K562 (cell line): ENCODE measurements around the gene HTRA3. TPM values are rescaled to one million over a fixed set of nuclear protein-coding genes. Genes with fewer than 3 reads are reported as not detected.

Experiments
- ZNF121 ChIP-seq: sonication (generic); formaldehyde crosslinking; conservative IDR thresholded peaks from 2 replicates; pipeline ENCODE4 v1.8.0; 2022; ENCODE audit warnings: missing genetic modification reagents
- ZNF134 ChIP-seq: fragments of 250-450 bp; sonication (Bioruptor Pico); conservative IDR thresholded peaks from 2 replicates; pipeline ENCODE4 v1.4.0; 2020
- polyA plus RNA-seq, 8 experiments: library from polyadenylated mRNA; depleted of rRNA in 4 of 8; stranded (reverse) in 5 of 8; unstranded in 3 of 8; fragments of >200 nt; fragmentation: Nextera tagmentation in 2 of 8; fragmentation: Illumina TruSeq in 1 of 8; extraction: Ambion mirVana in 2 of 8; extraction: Trizol in 1 of 8; gene quantifications; 2 replicates each; pipeline versions ENCODE4 v1.2.1 to v1.2.3, GENCODE V29; 2011 to 2014; ENCODE audit warnings: inconsistent platforms in 1 of 8, missing spikeins in 1 of 8
- total RNA-seq, 7 experiments: library from RNA; depleted of rRNA in 6 of 7; stranded (reverse); fragments of >200 nt in 6 of 7; fragmentation: Illumina TruSeq in 2 of 7; extraction: Trizol in 2 of 7; gene quantifications; 2 replicates each; pipeline versions ENCODE4 v1.2.1 to v1.2.3, GENCODE V29; 2011 to 2021; ENCODE audit warnings: low replicate concordance in 1 of 7
- TF ChIP-seq, protein P1 (sequence below): fragments of 450-650 bp; formaldehyde crosslinking; IDR thresholded peaks from 2 replicates; pipeline ENCODE4 v1.4.0; 2020; ENCODE audit warnings: mild to moderate bottlenecking, moderate library complexity
- TF ChIP-seq, protein P2 (sequence below): fragments of 250-450 bp; sonication (Bioruptor Pico); IDR thresholded peaks from 2 replicates; pipeline ENCODE4 v1.4.0; 2020; ENCODE audit warnings: mild to moderate bottlenecking, moderate library complexity
- TF ChIP-seq, protein P3 (sequence below), 2 experiments: fragments of 450-650 bp in 1 of 2; sonication (generic) in 1 of 2; formaldehyde crosslinking in 1 of 2; IDR thresholded peaks; 2 replicates each; pipeline versions ENCODE4 v1.7.1 to v1.9.0; 2016 to 2022; ENCODE audit warnings: inconsistent platforms in 1 of 2, mild to moderate bottlenecking in 1 of 2, missing genetic modification reagents in 1 of 2
- TF ChIP-seq, protein P4 (sequence below): sonication (generic); formaldehyde crosslinking; IDR thresholded peaks from 2 replicates; pipeline ENCODE4 v1.8.1; 2023; ENCODE audit warnings: missing genetic modification reagents, mild to moderate bottlenecking, borderline replicate concordance

HTRA3 gene
- total and polyA plus RNA-seq, 9 of the 15 experiments (the other 6 are each of a cell fraction or from before 2014, with no cell fraction given), result 0.04 TPM; not detected in 8

DNA sequence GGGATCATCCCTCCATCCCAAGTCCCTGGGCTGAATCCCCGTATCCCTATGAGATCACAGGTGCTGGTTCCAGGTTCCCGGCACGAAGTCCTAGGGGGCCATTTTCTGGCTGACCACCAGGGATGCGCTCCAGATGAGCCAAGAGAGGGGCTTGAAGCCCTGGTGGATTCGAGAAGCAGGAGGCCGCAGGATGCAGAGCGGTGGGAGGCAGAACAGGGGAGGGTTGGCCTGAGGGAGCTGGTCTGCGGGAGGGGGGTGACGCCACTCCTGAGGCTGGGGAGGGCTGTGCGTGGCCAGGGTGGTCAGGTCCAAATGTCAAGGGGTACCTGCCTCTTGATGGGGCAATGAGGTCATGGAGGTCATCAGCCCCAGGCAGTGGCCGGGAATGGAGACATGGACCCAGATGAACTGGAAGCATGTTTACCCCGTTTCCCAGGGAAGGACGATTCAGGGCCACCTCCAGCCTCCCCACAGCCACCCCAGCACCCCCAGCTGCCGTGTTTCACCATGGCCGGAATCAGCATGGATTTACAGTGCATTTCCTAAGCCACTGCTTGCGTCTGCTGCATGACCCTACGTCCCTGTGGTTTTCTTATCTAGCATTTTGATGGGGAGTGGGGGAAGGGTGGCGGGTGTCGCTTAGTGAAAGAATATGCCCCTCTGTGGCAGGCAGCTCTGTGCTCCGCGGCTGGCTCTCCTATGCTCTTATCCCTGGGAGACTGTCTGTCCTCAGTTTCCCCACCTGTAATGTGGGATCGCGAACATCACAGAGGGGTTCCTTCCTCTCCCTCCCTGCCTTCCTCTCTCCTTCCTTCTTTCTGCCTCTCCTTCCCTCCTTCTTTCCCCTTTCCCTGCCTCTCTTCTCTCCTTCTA is 17.0 kb upstream of the HTRA3 start (continued):
- TF ChIP-seq, protein P1, sequence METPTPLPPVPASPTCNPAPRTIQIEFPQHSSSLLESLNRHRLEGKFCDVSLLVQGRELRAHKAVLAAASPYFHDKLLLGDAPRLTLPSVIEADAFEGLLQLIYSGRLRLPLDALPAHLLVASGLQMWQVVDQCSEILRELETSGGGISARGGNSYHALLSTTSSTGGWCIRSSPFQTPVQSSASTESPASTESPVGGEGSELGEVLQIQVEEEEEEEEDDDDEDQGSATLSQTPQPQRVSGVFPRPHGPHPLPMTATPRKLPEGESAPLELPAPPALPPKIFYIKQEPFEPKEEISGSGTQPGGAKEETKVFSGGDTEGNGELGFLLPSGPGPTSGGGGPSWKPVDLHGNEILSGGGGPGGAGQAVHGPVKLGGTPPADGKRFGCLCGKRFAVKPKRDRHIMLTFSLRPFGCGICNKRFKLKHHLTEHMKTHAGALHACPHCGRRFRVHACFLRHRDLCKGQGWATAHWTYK, result no peak
- TF ChIP-seq, protein P2, sequence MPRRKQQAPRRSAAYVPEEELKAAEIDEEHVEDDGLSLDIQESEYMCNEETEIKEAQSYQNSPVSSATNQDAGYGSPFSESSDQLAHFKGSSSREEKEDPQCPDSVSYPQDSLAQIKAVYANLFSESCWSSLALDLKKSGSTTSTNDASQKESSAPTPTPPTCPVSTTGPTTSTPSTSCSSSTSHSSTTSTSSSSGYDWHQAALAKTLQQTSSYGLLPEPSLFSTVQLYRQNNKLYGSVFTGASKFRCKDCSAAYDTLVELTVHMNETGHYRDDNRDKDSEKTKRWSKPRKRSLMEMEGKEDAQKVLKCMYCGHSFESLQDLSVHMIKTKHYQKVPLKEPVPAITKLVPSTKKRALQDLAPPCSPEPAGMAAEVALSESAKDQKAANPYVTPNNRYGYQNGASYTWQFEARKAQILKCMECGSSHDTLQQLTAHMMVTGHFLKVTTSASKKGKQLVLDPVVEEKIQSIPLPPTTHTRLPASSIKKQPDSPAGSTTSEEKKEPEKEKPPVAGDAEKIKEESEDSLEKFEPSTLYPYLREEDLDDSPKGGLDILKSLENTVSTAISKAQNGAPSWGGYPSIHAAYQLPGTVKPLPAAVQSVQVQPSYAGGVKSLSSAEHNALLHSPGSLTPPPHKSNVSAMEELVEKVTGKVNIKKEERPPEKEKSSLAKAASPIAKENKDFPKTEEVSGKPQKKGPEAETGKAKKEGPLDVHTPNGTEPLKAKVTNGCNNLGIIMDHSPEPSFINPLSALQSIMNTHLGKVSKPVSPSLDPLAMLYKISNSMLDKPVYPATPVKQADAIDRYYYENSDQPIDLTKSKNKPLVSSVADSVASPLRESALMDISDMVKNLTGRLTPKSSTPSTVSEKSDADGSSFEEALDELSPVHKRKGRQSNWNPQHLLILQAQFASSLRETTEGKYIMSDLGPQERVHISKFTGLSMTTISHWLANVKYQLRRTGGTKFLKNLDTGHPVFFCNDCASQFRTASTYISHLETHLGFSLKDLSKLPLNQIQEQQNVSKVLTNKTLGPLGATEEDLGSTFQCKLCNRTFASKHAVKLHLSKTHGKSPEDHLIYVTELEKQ (CRISPR knock-in tag), result no peak
- TF ChIP-seq ZNF134 (CRISPR knock-in tag) (no peak), ZNF121 (CRISPR knock-in tag) (no peak)
- TF ChIP-seq, protein P3, sequence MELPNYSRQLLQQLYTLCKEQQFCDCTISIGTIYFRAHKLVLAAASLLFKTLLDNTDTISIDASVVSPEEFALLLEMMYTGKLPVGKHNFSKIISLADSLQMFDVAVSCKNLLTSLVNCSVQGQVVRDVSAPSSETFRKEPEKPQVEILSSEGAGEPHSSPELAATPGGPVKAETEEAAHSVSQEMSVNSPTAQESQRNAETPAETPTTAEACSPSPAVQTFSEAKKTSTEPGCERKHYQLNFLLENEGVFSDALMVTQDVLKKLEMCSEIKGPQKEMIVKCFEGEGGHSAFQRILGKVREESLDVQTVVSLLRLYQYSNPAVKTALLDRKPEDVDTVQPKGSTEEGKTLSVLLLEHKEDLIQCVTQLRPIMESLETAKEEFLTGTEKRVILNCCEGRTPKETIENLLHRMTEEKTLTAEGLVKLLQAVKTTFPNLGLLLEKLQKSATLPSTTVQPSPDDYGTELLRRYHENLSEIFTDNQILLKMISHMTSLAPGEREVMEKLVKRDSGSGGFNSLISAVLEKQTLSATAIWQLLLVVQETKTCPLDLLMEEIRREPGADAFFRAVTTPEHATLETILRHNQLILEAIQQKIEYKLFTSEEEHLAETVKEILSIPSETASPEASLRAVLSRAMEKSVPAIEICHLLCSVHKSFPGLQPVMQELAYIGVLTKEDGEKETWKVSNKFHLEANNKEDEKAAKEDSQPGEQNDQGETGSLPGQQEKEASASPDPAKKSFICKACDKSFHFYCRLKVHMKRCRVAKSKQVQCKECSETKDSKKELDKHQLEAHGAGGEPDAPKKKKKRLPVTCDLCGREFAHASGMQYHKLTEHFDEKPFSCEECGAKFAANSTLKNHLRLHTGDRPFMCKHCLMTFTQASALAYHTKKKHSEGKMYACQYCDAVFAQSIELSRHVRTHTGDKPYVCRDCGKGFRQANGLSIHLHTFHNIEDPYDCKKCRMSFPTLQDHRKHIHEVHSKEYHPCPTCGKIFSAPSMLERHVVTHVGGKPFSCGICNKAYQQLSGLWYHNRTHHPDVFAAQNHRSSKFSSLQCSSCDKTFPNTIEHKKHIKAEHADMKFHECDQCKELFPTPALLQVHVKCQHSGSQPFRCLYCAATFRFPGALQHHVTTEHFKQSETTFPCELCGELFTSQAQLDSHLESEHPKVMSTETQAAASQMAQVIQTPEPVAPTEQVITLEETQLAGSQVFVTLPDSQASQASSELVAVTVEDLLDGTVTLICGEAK (IDR thresholded peaks at IDR 0.05), result no peak
- TF ChIP-seq, protein P3 (CRISPR knock-in tag; IDR thresholded peaks at IDR 0.05), result no peak
- TF ChIP-seq, protein P4, sequence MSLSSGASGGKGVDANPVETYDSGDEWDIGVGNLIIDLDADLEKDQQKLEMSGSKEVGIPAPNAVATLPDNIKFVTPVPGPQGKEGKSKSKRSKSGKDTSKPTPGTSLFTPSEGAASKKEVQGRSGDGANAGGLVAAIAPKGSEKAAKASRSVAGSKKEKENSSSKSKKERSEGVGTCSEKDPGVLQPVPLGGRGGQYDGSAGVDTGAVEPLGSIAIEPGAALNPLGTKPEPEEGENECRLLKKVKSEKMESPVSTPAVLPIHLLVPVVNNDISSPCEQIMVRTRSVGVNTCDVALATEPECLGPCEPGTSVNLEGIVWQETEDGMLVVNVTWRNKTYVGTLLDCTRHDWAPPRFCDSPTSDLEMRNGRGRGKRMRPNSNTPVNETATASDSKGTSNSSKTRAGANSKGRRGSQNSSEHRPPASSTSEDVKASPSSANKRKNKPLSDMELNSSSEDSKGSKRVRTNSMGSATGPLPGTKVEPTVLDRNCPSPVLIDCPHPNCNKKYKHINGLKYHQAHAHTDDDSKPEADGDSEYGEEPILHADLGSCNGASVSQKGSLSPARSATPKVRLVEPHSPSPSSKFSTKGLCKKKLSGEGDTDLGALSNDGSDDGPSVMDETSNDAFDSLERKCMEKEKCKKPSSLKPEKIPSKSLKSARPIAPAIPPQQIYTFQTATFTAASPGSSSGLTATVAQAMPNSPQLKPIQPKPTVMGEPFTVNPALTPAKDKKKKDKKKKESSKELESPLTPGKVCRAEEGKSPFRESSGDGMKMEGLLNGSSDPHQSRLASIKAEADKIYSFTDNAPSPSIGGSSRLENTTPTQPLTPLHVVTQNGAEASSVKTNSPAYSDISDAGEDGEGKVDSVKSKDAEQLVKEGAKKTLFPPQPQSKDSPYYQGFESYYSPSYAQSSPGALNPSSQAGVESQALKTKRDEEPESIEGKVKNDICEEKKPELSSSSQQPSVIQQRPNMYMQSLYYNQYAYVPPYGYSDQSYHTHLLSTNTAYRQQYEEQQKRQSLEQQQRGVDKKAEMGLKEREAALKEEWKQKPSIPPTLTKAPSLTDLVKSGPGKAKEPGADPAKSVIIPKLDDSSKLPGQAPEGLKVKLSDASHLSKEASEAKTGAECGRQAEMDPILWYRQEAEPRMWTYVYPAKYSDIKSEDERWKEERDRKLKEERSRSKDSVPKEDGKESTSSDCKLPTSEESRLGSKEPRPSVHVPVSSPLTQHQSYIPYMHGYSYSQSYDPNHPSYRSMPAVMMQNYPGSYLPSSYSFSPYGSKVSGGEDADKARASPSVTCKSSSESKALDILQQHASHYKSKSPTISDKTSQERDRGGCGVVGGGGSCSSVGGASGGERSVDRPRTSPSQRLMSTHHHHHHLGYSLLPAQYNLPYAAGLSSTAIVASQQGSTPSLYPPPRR (CRISPR knock-in tag), result no peak
